HFFc6 (cell line): ENCODE data around the gene CA12. TPM values are rescaled to one million over a fixed set of nuclear protein-coding genes. Genes with fewer than 3 reads are reported as not detected.

ENCODE experiments used
- DNase-seq: peaks from one replicate; pipeline ENCODE4 v3.0.0-alpha.2; 2018
- H3K27ac Mint-ChIP-seq: 2 replicates; pipeline ENCODE4 v1.8.0; 2020; ENCODE audit warnings: mild to moderate bottlenecking, mixed read lengths
- H3K27me3 Mint-ChIP-seq: 2 replicates; pipeline ENCODE4 v1.8.0; 2021; ENCODE audit warnings: mild to moderate bottlenecking, moderate library complexity, mixed read lengths; ENCODE audit not compliant: insufficient read depth
- H3K36me3 Mint-ChIP-seq: 2 replicates; pipeline ENCODE4 v1.8.0; 2021; ENCODE audit warnings: low read depth, mixed read lengths
- H3K4me1 Mint-ChIP-seq: 2 replicates; pipeline ENCODE4 v1.8.0; 2020; ENCODE audit warnings: low read depth, mixed read lengths
- H3K4me3 Mint-ChIP-seq: 2 replicates; pipeline ENCODE4 v1.8.0; 2020; ENCODE audit warnings: mild to moderate bottlenecking, moderate library complexity, mixed read lengths
- H3K9me3 Mint-ChIP-seq: 2 replicates; pipeline ENCODE4 v1.8.0; 2020; ENCODE audit warnings: mild to moderate bottlenecking, mixed read lengths
- CTCF ChIP-seq: fragments of 200-600 bp; sonication (generic); IDR thresholded peaks from 2 replicates; pipeline ENCODE4 v1.5.0; 2021; ENCODE audit warnings: antibody characterized with exemption, mild to moderate bottlenecking
- total RNA-seq, 6 experiments: library from RNA; stranded (reverse); fragmentation: NEBNext Ultra II Directional; extraction: Animal tissue kit (Norgen Biotek cat#: 25700); gene quantifications; 2 replicates in 1 of 6; 3 replicates in 5 of 6; pipeline ENCODE4 v1.2.3, GENCODE V29; 2021

Gene CA12
- total RNA-seq, 6 experiments from 2014 or later: 8.3 to 18.2 (median 15.8) TPM

GRCh38 chr15:63407612-63408011 lies 26.0 kb upstream of the CA12 start:
- no peak for TF ChIP-seq CTCF
- Mint-ChIP-seq H3K27ac (no peak overlapping the region), H3K27me3 (peaks cover 4% of the 10 kb centered on the region; the same call in 1 of the 2 replicates), H3K4me1 (peaks cover 43% of the 10 kb centered on the region), H3K36me3 (no peaks in the 10 kb centered on the region), H3K4me3 (no peak overlapping the region), H3K9me3 (no peaks in the 10 kb centered on the region)
- DNase-seq: no peak

GRCh38 chr15:63405683-63406390 lies 24.2 kb upstream of the CA12 start:
- Mint-ChIP-seq H3K4me3 (no peak overlapping the region), H3K27ac (no peak overlapping the region), H3K27me3 (no peaks in the 10 kb centered on the region), H3K4me1 (peaks cover 61% of the 10 kb centered on the region), H3K9me3 (no peaks in the 10 kb centered on the region), H3K36me3 (no peaks in the 10 kb centered on the region)
- no peak for TF ChIP-seq CTCF
- no peak for DNase-seq

- no peaks in the 10 kb centered on the region for H3K9me3 Mint-ChIP-seq
Measured at GRCh38 chr15:63405159-63405558, 23.5 kb upstream of the CA12 start.

GRCh38 chr15:63403254-63403945 lies 21.8 kb upstream of the CA12 start:
- Mint-ChIP-seq H3K36me3 (no peaks in the 10 kb centered on the region), H3K27ac (peak overlapping the region; percentile 50), H3K9me3 (no peaks in the 10 kb centered on the region), H3K4me1 (peaks cover 79% of the 10 kb centered on the region), H3K27me3 (no peaks in the 10 kb centered on the region), H3K4me3 (no peak overlapping the region; the same call in 1 of the 2 replicates)
- no peak for DNase-seq
- no peak for TF ChIP-seq CTCF

More at GRCh38 chr15:63405159-63405558, 23.5 kb upstream of the CA12 start:
- Mint-ChIP-seq H3K36me3 (no peaks in the 10 kb centered on the region), H3K4me3 (peak overlapping the region; percentile 63), H3K27ac (peak overlapping the region; percentile 86), H3K4me1 (peaks cover 67% of the 10 kb centered on the region), H3K27me3 (no peaks in the 10 kb centered on the region)
- TF ChIP-seq CTCF: no peak
- DNase-seq: no peak

GRCh38 chr15:63402498-63403253 lies 21.0 kb upstream of the CA12 start:
- H3K9me3 Mint-ChIP-seq: no peaks in the 10 kb centered on the region
- H3K36me3 Mint-ChIP-seq: no peaks in the 10 kb centered on the region
- peak; percentile 48 for DNase-seq
- H3K27ac Mint-ChIP-seq: peak overlapping the region; percentile 50
- TF ChIP-seq CTCF: peak; percentile 87
- peak overlapping the region; percentile 1; the same call in 1 of the 2 replicates for H3K4me3 Mint-ChIP-seq
- H3K27me3 Mint-ChIP-seq: no peaks in the 10 kb centered on the region
- peaks cover 77% of the 10 kb centered on the region for H3K4me1 Mint-ChIP-seq
